GM18519 (cell line): Measurements from ENCODE around the gene EMC9.

Experiments
- ATAC-seq: cut with Tn5 transposase; IDR thresholded peaks from one replicate; pipeline ENCODE4 v1.9.1; 2021; ENCODE audit warnings: mild to moderate bottlenecking, moderate library complexity; ENCODE audit not compliant: unreplicated experiment, low FRiP score

Gene EMC9

DNA sequence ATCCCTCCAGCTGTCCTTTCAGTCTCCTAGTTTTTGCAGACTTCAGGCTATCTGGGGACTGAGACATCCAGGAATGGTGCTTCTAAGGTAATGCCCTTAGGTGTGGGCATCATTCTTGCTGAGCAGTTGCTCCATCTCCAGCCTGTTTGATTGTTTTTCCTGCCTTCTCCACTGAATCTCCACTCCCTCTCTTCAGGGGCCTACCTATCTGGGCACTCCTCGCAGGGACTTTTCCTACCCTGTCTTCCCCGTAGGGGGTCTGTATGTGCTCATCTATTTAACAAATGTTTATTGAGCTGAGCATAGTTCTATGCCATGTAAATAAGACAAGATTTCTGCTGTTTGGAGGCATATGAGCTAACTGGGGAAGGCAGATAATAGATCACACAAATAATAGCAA, 8.4 kb downstream of the EMC9 start:
- no peak for ATAC-seq

DNA sequence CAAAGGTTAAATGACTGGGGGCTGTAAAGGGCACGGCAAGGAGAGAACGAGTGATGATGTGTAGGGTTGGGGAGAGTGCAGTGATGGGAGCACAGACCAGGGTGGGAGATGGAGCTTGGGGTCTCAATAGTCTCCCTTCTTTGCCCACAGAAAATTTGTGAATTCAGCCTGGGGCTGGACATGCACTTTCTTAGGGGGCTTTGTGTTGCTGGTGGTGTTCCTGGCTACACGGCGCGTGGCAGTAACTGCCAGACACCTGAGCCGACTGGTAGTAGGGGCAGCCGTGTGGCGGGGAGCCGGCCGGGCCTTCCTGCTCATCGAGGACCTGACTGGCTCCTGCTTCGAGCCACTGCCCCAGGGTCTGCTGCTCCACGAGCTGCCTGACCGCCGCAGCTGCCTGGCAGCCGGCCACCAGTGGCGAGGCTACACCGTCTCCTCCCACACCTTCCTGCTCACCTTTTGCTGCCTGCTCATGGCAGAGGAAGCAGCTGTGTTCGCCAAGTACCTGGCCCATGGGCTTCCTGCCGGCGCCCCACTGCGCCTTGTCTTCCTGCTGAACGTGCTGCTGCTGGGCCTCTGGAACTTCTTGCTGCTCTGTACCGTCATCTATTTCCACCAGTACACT, 9.2 kb downstream of the EMC9 start:
- ATAC-seq: no peak

DNA sequence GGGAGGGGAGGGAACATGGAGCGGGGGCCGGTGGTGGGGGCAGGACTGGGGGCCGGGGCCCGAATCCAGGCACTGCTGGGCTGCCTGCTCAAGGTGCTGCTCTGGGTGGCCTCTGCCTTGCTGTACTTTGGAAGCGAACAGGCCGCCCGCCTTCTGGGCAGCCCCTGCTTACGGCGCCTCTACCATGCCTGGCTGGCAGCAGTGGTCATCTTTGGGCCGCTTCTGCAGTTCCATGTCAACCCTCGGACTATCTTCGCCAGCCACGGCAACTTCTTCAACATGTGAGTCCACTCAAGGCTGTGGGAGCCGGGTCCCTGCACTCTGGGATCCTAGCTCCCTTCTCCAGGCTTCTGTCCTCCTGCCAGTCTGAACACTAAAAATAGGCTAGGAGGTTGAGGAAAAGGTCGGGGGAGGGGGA, 9.8 kb downstream of the EMC9 start:
- no peak for ATAC-seq

DNA sequence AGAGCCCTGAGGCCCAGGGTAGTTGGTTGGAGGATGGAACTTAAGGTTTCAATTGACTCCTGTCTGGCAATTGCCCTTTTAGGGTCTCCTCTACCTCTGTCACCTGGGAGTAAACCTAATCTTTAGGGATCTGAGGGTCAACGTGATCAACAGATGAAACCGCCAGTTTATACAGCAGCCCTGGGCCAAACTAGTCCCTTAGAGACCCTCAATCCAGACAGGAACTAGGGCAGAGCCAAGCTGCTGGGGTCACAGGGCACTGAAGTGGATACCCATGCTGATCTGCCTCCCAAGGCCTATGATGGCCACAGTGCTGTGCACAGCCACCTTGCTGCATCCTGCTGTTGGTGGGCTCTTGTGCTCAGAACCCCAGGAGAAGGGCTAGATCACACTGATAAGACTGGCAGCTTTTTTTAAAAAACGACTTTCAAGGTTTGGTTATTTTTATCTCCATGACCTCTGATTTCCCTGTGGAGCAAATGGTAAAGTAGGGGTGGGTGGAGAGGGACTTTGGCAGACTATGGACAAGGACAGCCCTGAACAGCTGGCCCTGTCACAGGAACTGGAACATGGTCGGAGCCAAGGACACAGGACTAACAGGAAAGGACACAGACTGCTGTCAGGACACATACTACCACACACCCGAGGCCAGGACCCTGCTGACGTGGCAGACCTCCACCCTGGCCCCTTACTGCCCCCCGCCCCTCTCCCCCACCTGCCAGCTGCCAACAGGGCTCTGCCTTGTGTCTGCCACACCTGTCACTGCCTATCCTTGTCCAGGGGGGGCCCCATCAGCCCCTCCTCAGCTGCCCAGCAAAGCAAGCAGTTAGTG, 10.5 kb downstream of the EMC9 start:
- no peak for ATAC-seq

DNA sequence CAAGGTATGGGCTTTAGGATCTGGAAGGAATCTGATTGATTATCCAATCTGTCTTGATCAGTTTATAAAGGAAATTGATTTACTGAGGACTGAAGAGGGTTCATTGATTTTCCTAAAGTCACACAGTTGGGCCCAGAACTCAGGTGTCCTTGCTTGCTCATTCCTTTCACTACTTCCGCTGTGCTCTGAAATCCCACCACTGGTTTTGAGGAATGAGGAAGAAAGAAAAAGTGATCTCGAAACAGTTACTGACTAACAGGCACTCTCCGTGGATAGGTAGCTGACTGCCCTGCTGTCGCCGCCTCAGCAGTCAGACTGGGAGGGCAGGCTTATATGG, 11.0 kb downstream of the EMC9 start, which contains the start of gene FITM1:
FITM1 (plus strand) TSS at position 280 of the 337 bp plus-strand sequence. CDS start 905 bp downstream, outside the sequence.
- ATAC-seq: no peak

DNA sequence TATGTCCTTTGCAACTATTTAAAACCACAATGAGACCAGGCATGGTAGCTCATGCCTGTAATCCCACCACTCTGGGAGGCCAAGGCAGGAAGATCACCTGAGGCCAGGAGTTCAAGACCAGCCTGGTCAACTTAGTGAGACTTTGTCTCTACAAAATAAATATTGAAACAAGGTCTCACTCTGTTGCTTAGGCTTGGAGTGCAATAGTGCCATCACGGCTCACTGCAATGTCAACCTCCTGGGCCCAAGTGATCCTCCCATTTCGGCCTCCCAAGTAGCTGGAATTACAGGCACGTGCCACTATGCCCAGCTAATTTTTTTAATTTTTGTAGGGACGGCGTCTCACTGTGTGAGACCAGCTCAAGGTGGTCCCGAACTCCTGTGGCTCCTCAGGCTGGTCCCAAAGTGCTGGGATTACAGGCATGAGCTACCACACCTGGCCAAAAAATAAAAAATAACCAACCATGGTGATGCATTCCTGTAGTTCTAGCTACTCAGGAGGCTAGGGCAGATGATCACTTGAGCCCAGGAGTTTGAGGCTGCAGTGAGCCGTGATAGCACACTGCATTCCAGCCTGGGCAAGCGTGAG, 11.9 kb downstream of the EMC9 start:
- ATAC-seq: no peak

DNA sequence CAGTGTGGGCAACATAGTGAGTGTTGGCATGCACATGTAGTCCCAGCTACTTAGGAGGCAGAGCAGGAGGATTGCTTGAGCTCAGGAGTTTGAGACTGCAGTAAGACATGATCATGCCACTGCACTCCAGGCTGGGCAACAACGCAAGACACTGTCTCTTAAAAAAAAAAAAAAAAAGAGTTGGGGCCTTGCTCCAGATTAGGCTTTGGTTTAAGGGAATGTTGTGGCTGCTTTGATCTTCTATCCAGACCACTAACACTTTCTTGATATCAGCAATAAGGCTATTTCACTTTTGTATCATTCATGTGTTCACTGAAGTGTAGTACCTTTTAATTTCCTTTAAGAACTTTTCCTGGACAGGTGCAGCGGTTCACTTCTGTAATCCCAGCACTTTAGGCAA, 13.7 kb downstream of the EMC9 start:
- no peak for ATAC-seq

DNA sequence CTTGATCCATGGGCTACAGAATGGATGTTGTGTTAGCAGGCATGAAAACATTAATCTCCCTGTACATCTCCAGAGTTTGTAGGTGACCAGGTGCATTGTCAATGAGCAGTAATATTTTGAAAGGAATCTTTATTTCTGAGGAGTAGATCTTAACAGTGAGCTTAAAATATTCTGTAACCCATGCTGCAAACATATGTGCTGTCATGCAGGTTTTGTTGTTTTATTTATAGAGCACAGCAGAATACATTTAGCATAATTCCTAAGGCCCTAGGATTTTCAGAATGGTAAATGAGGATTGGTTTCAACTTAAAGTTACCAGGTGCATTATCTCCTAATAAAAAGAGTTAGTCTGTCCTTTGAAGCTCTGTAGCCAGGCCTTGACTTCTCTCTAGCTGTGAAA, 14.5 kb downstream of the EMC9 start:
- no peak for ATAC-seq

DNA sequence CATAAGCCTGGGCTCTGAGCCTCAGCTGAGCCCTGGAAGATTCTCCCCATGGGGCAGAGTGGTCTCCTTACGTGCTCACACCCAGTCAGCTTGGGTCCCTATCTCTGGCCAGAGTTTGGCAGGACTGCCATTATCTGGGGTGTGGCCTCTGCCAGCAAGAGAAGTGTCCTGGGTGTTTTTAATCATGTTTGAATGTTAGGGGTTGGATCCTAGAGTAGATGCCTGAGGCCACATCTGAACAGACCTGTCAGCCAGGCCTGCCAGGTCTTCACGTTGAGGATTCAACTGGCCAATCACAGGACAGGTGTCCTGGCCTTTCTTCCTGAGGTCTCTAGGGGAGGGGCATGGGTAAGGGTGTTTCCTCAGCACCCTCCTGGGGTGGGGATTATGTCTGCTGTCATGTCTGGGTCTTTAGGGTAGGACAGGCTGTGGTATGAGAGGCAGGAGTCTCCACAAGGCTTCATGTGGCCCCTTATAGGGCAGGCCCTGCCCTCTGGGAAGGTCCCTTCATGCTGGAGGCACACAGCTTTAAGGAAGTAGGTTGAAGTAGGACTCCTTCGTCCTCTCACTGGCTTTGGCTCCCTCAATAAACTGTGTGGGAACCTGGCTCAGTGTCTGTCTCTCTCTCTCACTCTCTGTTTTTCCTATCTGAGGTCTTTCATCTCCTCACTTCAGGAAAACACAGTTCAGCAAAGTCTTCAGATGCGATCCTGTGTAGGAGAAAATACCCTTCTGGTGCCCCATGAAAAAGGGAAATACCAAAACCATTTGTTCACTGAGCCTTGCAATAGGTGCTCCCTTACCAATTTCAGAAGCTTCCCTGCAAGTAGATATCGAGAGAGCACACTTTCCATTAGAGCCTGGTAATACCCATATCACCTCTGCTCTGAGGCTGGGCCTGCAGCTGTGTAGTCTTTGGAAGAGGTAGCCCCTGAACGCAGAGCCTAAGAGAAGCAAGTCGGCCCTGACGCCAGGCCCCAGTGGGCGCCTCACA, 17.7 kb downstream of the EMC9 start:
- ATAC-seq: no peak

DNA sequence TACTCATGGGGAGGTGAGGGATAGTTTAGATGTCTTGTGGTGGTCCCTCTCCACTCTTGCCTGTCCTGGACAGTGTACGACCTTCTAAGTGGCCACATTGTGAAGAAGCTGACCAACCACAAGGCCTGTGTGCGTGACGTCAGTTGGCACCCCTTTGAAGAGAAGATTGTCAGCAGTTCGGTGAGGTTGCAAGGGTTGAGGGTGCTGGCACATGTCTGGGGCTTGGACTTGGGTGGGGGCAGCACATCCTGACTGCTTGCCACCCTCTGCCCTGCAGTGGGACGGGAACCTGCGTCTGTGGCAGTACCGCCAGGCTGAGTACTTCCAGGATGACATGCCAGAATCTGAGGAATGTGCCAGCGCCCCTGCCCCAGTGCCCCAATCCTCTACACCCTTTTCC, 18.5 kb downstream of the EMC9 start:
- ATAC-seq: no peak

DNA sequence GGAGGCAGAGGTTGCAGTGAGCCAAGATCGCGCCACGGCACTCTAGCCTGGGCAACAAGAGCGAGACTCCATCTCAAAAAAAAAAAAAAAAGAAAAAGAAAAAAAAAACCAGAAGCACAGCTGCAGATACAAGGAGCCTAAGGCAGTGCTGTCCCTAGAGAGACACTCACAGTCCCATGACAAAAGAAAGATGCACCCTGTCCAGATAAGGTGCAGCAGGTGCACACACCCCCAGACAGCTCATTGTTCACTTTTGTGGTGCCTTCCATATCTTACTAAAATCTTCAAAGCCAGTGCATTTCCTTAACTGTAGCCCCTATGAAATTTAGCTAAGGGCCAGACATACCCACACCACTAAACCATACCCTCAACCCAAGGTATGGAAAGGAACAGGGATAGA, 19.0 kb downstream of the EMC9 start:
- ATAC-seq: no peak

DNA sequence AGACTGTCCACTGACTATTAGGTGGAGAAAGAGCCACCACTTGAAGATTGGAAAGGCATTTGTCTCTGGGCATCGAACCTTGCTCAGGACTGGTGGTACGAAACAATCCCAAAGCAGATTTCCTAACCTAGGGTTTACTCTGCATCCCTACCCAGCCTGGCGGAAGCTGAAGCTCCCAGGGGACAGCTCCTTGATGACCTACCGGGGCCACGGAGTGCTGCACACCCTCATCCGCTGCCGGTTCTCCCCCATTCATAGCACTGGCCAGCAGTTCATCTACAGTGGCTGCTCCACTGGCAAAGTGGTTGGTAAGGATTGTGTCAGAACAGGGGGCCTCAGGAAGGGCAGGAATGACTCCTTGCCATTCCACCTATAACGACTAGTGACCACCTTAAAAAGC, 20.2 kb downstream of the EMC9 start:
- no peak for ATAC-seq

DNA sequence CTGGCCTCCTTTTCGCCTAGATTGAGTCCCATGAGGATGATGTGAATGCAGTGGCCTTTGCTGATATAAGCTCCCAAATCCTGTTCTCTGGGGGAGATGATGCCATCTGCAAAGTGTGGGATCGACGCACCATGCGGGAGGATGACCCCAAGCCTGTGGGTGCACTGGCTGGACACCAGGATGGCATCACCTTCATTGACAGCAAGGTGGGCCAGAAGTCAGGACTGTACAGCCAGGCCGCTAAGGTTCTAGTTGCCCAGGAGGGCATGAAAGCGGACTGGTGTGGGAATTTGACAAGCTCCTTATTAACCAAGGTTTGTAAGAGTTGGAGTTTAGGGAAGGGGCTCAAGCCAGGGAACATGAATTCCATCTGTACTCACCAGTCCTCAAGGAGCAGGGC, 21.7 kb downstream of the EMC9 start:
- no peak for ATAC-seq

DNA sequence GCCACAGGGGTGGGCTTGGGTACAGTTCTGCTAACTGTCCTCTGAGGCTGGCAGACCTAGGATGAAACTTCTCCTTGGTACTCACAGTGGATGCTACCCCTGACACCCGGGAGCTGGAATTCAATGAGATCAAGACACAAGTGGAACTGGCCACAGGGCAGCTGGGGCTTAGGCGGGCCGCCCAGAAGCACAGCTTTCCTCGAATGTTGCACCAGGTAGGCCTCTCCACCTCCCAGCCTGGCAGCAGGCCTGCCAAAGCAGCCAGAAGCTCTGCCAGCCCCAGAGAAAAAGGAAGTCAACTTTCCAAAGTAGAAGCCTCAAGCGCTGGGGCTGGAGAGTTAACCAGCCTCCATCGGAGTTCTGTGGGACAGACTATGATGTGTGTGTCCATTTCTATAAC, 24.2 kb downstream of the EMC9 start:
- no peak for ATAC-seq

DNA sequence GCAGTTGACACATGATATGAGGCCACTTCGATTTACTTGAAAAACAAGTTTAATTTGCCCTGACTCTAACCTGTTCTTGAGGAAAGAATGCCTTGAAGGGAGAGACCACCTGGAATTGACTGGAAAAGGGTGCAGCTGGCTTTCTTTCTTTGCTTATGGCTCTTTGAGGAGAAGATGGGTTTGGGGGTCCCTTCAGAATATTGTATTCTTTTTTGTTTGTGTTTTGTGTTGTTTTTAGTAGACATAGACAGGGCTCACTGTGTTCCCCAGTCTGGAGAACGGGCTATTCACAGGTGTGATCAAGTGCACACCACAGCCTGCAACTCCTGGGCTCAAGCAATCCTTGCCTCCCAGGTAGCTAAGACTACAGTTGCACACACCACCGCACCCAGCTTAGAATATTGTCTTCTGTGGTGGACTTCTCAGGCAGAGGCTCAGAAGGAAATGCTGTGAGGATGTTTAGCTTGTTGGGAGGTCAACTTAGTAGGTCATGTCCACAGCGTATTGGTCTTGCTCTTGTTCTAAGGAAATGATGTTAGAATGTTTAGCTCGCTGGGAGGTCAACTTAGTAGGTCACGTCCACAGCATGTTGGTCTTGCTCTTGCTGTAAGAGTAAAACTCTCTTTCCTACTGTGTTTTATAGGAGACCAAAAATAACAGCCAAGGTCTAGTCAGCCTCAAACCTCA, 25.1 kb downstream of the EMC9 start:
- ATAC-seq: no peak

DNA sequence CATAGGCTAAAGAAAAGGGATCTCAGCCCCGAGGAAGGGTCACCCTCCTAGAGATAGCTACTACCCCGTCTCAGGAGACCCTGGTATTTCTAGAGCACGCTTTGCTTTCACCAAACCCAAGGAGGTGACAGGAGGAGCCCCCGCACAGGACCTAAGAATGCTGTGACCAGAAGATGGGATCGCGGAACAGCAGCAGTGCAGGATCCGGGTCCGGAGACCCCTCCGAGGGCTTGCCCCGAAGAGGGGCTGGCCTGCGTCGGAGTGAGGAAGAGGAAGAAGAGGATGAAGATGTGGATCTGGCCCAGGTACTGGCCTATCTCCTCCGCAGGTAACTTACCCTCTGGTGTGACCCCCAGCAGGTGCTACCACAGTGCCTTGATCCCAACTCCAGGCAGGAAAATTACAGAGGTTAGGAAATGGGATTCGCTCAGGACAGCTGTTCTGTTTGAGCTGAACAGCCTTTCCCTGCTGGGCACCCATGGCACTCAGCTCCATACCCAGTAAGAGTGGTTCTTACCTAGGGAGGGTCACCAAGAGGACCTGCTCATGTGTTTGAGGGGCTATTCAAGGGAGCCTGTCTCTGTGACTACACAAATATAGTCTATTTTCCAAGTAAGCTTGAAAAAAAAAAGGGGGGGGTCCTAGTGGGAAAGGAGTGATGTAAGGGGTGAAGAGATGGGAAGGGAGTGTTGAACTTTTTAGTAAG, 25.8 kb downstream of the EMC9 start:
- ATAC-seq: no peak

DNA sequence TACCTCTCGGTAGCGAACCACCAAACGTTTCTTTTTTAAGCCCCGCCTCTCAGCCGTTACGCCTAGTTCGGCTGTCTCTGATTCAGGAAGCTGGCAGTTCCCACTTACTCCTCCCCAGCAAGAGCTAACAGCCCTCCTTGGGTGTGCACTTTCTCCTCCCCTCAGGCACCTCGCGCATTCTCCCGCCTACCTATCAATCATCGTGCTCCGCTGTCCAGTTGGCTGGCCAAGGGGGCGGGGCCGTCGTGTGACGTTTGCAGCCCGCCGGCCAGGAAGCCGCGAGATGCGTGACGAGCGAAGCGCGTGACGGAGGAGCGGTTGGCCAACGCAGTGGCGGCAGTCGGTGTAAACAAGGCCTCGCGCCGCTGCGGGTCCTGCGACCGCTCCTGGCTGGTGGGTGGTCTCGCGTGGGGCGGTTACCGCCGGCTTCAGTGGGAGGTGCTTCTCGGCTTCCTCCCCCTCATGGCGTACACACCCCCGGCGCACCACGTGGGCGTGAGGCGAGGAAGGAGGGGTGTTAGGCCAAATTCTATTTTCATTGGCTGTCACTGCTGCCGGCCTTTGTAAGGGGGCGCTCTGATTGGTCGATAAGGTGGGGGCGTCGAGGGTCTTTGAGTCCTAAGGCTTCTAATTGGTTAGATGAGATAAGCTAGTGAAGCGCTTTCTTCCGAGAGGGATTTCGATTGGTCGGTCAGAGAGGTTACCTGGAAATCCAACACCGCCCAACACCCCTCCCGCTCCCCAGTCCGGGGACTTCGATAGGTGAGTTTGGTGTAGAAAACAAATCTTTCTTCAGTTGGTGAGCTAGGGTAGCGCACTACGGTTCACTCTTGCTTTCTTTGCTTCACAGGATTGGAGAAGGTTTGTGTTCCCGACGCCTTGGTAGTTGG, 26.6 kb downstream of the EMC9 start, which contains the start of the genes DCAF11 and NRL:
DCAF11 (plus strand) TSS at position 246 of the 890 bp plus-strand sequence. CDS start 818 bp downstream, outside the sequence.
NRL (minus strand) TSS at position 418 of the 890 bp plus-strand sequence. CDS start 32,101 bp downstream, outside the sequence.
- peak; percentile 74 for ATAC-seq
